Peyer's patch (tissue), 4 donors: ENCODE measurements around the gene COG6.

ENCODE experiments used
- CTCF ChIP-seq, 6 experiments: fragments of 450-650 bp in 4 of 6; fragments of 200-600 bp in 2 of 6; sonication (generic) in 1 of 6; IDR thresholded peaks; one replicate each; pipeline ENCODE4 v1.5.1; 2017 to 2019; ENCODE audit warnings: antibody characterized with exemption in 6 of 6, mild to moderate bottlenecking in 3 of 6, moderate library complexity in 1 of 6
- POLR2A ChIP-seq, 2 donors: fragments of 450-650 bp; IDR thresholded peaks; one replicate each; pipeline ENCODE4 v1.5.1; 2017; ENCODE audit warnings: antibody characterized with exemption in 2 of 2, mild to moderate bottlenecking in 2 of 2, moderate library complexity in 2 of 2

GRCh38 chr13:39783051-39783450, 127.6 kb downstream of the COG6 start:
- TF ChIP-seq CTCF (IDR thresholded peaks at IDR 0.05) (no peak), POLR2A (IDR thresholded peaks at IDR 0.05) (no peak)
